Hepatocyte (in vitro differentiated cells): ENCODE data around the gene INTS15. TPM values are rescaled to one million over a fixed set of nuclear protein-coding genes. Genes with fewer than 3 reads are reported as not detected.

ENCODE experiments used
- DNase-seq: peaks from one replicate; pipeline ENCODE4 v3.0.0-alpha.2; 2016; ENCODE audit warnings: low spot score
- H2AFZ ChIP-seq: fragments of 200-600 bp; sonication (generic); 2 replicates; pipeline ENCODE4 v1.6.0; 2016; ENCODE audit warnings: antibody characterized with exemption, mild to moderate bottlenecking
- H3K27ac ChIP-seq: fragments of 200-600 bp; sonication (generic); 2 replicates; pipeline ENCODE4 v1.5.1; 2016; ENCODE audit warnings: mild to moderate bottlenecking
- H3K27me3 ChIP-seq: fragments of 200-600 bp; sonication (generic); 2 replicates; pipeline ENCODE4 v1.6.1; 2016
- H3K36me3 ChIP-seq: fragments of 200-600 bp; sonication (generic); replicated peaks from 2 replicates; pipeline ENCODE4 v1.5.1; 2016; ENCODE audit warnings: low read depth; ENCODE audit not compliant: insufficient read depth
- H3K4me1 ChIP-seq: fragments of 200-600 bp; sonication (generic); 2 replicates; pipeline ENCODE4 v1.5.1; 2016; ENCODE audit warnings: mild to moderate bottlenecking, moderate library complexity; ENCODE audit not compliant: insufficient read depth
- H3K4me2 ChIP-seq: fragments of 200-600 bp; sonication (generic); 2 replicates; pipeline ENCODE4 v1.6.0; 2016
- H3K4me3 ChIP-seq: fragments of 200-600 bp; sonication (generic); 2 replicates; pipeline ENCODE4 v1.5.1; 2016; ENCODE audit warnings: mild to moderate bottlenecking
- H3K79me2 ChIP-seq: fragments of 200-600 bp; sonication (generic); 2 replicates; pipeline ENCODE4 v1.6.0; 2017; ENCODE audit warnings: mild to moderate bottlenecking
- H3K9me2 ChIP-seq: fragments of 200-600 bp; sonication (generic); replicated peaks from 2 replicates; pipeline ENCODE4 v1.6.0; 2017; ENCODE audit warnings: mild to moderate bottlenecking; ENCODE audit not compliant: insufficient read depth
- H3K9me3 ChIP-seq: fragments of 200-600 bp; sonication (generic); 2 replicates; pipeline ENCODE4 v1.5.1; 2016; ENCODE audit warnings: low read depth, mild to moderate bottlenecking
- H4K20me1 ChIP-seq: fragments of 200-600 bp; sonication (generic); 2 replicates; pipeline ENCODE4 v1.6.0; 2016; ENCODE audit warnings: mild to moderate bottlenecking; ENCODE audit not compliant: insufficient read depth, poor library complexity, severe bottlenecking
- EZH2 ChIP-seq: fragments of 200-600 bp; sonication (generic); IDR thresholded peaks from 2 replicates; pipeline ENCODE4 v1.6.1; 2016; ENCODE audit warnings: antibody characterized with exemption, mild to moderate bottlenecking, borderline replicate concordance
- EZH2phosphoT487 ChIP-seq: fragments of 200-600 bp; sonication (generic); IDR thresholded peaks from one replicate; pipeline ENCODE4 v1.6.1; 2018; ENCODE audit warnings: antibody characterized with exemption, mild to moderate bottlenecking, low read depth, moderate library complexity; ENCODE audit not compliant: unreplicated experiment, severe bottlenecking
- WGBS: methylation state at CpG from one replicate; pipeline ENCODE4 v1.1.6; 2016; ENCODE audit warnings: low lambda C conversion rate; ENCODE audit errors: missing lambda C conversion rate; 5-methylcytosine and 5-hydroxymethylcytosine counted together
- polyA plus RNA-seq: library from polyadenylated mRNA; unstranded; fragments of >200 nt; fragmentation: Nextera tagmentation; extraction: Ambion mirVana; gene quantifications from 2 replicates; pipeline ENCODE4 v1.2.1, GENCODE V29; 2016
- total RNA-seq: library from RNA; depleted of rRNA; stranded (reverse); fragments of >200 nt; gene quantifications from 2 replicates; pipeline ENCODE4 v1.2.3, GENCODE V29; 2014
- TF ChIP-seq, protein P1 (sequence below): fragments of 200-600 bp; sonication (generic); IDR thresholded peaks from 2 replicates; pipeline ENCODE4 v1.5.1; 2016; ENCODE audit warnings: antibody characterized with exemption, mild to moderate bottlenecking; ENCODE audit not compliant: poor library complexity

INTS15 gene
- total and polyA plus RNA-seq, 2 experiments from 2014 or later = 21.4 to 26.1 TPM

DNA sequence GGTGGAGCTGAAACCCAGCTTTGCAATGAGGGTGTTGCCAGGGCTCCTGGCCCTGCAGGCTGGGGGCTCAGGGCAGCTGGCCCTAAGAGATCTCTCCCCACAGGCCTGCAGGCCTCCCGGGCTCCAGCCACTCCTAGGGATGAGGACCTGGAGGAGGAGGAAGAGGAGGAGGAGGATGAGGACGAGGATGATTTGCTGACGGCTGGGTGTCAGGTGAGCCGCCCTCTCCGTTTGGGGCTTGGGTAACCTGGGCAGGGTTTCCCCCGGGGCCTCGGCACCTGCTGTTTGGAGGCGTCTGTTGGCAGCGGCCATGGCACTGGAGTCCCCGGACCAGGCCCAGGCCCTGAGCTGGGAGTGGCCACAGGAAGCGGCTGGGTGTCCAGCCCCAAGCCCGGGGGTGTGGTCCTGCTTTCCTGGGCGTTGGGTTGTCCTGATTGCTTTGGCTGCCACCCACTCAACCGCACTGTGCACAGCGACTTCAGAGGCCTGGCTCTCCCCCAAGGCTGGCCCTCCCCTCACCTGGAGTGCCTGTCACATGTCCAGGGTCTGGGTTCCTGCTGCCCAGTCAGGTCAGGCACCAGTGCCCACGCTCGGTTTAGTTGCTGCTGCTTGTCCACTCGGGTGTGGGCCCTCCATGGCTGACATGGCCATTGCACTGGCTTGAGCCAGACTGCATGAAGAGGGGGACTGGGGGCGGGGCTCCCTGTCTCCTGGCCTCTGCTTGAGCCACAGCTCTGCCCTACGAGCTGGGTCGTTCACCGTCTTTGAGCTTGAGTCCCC, 53.2 kb downstream of the INTS15 start:
- no peak for DNase-seq
- Histone ChIP-seq H3K4me3 (no peak overlapping the region), H3K27me3 (no peaks in the 10 kb centered on the region), H3K4me1 (peaks cover 5% of the 10 kb centered on the region), H3K9me2 (no peaks in the 10 kb centered on the region), H2AFZ (no peak overlapping the region), H3K36me3 (no peaks in the 10 kb centered on the region), H4K20me1 (peaks cover 6% of the 10 kb centered on the region), H3K9me3 (no peaks in the 10 kb centered on the region), H3K4me2 (no peak overlapping the region), H3K79me2 (peaks cover 28% of the 10 kb centered on the region), H3K27ac (no peak overlapping the region)
- no peak for TF ChIP-seq EZH2
- WGBS = 96% methylated on average over 20 of the region's 22 CpGs

DNA sequence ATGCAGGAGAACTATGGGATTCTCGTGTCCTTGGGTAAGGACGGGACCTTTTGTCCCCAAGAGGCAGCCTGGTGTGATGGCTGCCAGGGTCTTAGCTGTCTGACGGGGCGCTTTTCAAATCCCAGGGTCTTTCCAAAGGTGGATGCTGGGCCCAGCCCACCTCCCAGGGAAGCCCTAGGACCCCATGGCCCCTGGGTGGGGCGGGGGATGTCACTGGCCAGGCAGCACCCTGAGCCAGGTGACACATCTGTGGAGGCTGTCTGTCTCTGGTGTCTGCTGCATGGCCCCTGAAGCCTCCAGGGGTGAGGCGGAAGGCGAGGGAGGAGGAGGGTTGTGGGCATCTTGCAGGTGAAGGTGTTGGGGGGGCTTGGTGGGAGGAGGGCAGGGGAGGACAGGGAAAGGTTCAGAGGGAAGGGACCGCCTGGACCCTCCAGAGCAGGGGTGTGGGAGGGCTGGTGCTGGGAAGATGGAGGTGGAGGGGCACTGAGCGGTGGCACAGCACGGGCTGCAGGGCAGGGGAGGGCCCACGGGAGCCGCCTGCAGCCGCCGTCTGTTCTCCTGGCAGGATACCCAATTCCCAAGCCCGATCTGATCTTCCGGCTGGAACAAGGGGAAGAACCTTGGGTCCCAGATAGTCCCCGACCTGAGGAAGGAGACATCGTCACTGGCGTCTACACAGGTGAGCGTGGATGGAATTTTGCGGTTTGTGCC, 54.2 kb downstream of the INTS15 start:
- Histone ChIP-seq H3K4me1 (no peaks in the 10 kb centered on the region), H3K79me2 (peaks cover 18% of the 10 kb centered on the region), H3K27me3 (no peaks in the 10 kb centered on the region), H3K27ac (no peak overlapping the region), H3K9me3 (no peaks in the 10 kb centered on the region), H2AFZ (no peak overlapping the region), H3K4me3 (no peak overlapping the region), H4K20me1 (peaks cover 3% of the 10 kb centered on the region), H3K4me2 (no peak overlapping the region), H3K36me3 (no peaks in the 10 kb centered on the region), H3K9me2 (no peaks in the 10 kb centered on the region)
- 100% methylated on average over 17 of the region's 21 CpGs for WGBS
- no peak for DNase-seq
- TF ChIP-seq EZH2 (no peak), EZH2phosphoT487 (no peak)
- TF ChIP-seq, protein P1, sequence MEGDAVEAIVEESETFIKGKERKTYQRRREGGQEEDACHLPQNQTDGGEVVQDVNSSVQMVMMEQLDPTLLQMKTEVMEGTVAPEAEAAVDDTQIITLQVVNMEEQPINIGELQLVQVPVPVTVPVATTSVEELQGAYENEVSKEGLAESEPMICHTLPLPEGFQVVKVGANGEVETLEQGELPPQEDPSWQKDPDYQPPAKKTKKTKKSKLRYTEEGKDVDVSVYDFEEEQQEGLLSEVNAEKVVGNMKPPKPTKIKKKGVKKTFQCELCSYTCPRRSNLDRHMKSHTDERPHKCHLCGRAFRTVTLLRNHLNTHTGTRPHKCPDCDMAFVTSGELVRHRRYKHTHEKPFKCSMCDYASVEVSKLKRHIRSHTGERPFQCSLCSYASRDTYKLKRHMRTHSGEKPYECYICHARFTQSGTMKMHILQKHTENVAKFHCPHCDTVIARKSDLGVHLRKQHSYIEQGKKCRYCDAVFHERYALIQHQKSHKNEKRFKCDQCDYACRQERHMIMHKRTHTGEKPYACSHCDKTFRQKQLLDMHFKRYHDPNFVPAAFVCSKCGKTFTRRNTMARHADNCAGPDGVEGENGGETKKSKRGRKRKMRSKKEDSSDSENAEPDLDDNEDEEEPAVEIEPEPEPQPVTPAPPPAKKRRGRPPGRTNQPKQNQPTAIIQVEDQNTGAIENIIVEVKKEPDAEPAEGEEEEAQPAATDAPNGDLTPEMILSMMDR = no peak

DNA sequence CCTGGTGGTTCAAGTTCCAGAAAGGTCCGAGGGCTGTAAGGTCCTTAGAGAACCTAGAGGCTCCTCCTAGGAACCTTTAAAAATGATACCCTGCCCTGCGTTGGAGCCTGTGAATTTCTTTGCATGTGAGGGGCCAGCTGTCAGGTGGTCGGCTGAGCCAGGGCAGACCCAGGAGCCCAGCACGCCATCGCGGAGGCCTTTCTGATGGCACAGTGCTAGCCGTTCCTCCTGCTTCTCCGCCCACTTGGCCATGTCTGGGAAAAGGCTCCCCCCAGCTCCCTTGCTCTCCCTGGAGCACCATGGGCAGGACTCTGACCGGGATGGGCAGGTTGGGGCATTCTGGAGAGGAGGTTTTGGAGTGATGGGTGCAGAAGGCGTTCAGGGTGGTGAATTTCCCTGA, 54.9 kb downstream of the INTS15 start:
- Histone ChIP-seq H3K4me2 (no peak overlapping the region), H3K9me2 (no peaks in the 10 kb centered on the region), H3K36me3 (no peaks in the 10 kb centered on the region), H3K9me3 (no peaks in the 10 kb centered on the region), H3K27me3 (no peaks in the 10 kb centered on the region), H2AFZ (no peak overlapping the region), H3K27ac (no peak overlapping the region), H3K79me2 (peaks cover 11% of the 10 kb centered on the region), H4K20me1 (peaks cover 3% of the 10 kb centered on the region), H3K4me1 (no peaks in the 10 kb centered on the region), H3K4me3 (no peak overlapping the region)
- no peak for TF ChIP-seq EZH2phosphoT487
- DNase-seq = no peak
- 98% methylated on average over 10 of the region's 10 CpGs for WGBS

DNA sequence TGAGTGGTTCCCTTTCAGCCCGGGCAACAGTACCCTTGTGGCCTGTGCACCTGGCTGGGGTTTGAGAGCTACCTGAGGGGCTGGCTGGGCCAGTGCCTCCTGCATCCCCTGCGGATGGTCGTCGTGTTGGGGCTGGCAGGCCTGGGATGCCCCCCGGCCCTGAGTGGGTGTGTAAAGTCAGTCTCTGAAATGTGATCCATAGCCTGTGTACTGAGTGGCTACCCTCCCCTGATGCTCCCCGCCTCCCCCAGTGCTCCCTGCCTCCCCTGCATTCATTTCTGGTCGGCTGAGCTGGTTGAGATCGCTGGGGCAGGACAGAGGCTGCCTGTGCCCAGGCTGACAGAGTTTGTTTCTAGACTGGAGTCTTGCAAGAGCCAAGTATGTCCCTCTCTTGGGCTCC, 56.6 kb downstream of the INTS15 start:
- Histone ChIP-seq H3K36me3 (no peaks in the 10 kb centered on the region), H3K4me2 (no peak overlapping the region), H3K4me1 (no peaks in the 10 kb centered on the region), H4K20me1 (no peaks in the 10 kb centered on the region), H3K9me2 (no peaks in the 10 kb centered on the region), H3K27ac (no peak overlapping the region), H3K4me3 (no peak overlapping the region), H3K27me3 (no peaks in the 10 kb centered on the region), H2AFZ (no peak overlapping the region), H3K9me3 (no peaks in the 10 kb centered on the region), H3K79me2 (no peaks in the 10 kb centered on the region)
- TF ChIP-seq, protein P1 = no peak
- TF ChIP-seq EZH2 = no peak
- TF ChIP-seq EZH2phosphoT487 = no peak
- DNase-seq = no peak
- WGBS = 98% methylated on average over 7 of the region's 8 CpGs
